Activated naive CD4-positive, alpha-beta T cell treated with Interleukin-2 at 50 U/mL for 16 hours (primary cell): ENCODE data around the gene GHITM.
"Not testable (repeated sequence)": the region's sequence is repeated elsewhere in the genome, so short reads cannot be mapped to it uniquely, and the experiment has no call there.

ENCODE experiments used
- DNase-seq: peaks from one replicate; pipeline ENCODE4 v3.0.0-alpha.2; 2020

GHITM gene

DNA sequence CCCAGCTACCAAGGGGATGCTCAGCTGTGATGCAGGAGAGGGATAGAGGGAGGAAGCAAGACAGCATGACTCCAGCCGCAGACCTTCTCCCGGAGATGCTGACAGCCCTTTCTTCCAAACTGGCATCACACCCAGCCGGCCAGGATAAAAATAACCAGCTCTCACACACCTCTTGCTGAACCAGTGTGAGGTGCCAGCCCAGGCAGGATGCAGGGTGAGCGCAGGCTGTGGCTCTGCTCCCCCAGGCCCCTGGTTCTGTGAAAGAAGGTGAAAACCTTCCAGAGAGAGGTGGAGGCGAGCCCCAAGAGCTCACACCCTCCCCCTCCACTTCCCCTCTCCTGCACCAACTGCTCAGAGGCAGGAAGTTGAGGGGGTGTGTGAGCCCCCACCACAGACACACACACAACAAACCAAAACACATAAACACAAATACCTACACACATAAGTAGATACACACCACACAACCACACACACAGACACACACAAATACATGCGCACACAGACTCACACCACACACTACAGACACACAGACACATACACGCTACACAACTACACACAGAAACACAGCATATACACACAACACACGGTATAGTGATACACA is 38.3 kb downstream of the GHITM start:
- DNase-seq: no peak

DNA sequence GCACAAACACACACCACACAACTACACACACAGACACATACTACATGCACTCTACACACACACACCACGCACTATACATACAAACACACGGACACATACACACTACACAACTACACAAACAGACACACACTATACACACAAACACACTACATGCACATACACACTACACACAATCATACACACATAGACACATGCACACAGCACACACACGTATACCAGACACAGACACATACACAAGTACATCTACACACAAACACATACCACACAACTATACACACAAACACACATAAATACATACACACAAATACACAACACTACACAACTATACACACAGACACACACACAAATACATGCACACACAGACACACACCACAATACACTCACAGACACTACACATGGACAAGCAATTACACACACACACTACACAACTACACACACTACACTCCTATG is 38.9 kb downstream of the GHITM start:
- DNase-seq: no peak

DNA sequence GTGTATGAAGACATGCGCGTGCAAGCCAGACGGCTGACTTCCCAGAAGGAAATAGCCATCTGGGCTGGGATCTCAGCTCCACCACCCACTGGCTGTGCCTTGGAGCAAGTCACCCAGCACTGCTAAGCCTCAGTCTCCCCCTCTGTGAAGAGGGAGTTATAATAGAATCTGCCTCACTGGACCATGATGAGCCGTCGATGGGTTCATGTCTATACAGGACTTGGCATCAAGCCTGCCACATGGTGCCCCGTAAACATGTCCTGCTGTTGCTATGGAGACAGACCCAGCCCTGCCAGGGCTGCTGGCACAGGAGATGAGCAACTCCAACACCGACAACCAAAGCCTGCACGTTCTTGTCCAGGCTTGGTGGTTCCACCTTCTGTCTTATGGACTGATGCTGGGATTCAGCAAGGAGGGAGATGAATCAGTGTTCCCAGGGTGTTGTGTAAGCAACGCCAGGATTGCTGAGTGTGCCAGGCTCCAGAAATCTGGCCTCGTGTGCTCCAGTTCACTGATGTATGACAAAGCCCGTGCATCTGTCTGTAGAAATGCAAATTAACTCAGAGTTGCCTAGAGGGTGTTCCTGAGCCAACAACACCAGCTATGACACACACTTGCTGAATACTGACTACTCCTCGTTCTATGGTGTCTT is 39.9 kb downstream of the GHITM start:
- DNase-seq: no peak

DNA sequence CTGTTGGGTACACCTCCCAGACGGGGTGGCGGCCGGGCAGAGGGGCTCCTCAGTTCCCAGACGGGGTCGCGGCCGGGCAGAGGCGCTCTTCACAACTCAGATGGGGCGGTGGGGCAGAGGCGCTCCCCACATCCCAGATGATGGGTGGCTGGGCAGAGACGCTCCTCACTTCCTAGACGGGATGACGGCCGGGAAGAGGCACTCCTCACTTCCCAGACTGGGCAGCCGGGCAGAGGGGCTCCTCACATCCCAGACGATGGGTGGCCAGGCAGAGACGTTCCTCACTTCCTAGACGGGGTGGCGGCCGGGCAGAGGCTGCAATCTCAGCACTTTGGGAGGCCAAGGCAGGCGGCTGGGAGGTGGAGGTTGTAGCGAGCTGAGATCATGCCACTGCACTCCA is 41.1 kb downstream of the GHITM start:
- DNase-seq: not testable (repeated sequence)

DNA sequence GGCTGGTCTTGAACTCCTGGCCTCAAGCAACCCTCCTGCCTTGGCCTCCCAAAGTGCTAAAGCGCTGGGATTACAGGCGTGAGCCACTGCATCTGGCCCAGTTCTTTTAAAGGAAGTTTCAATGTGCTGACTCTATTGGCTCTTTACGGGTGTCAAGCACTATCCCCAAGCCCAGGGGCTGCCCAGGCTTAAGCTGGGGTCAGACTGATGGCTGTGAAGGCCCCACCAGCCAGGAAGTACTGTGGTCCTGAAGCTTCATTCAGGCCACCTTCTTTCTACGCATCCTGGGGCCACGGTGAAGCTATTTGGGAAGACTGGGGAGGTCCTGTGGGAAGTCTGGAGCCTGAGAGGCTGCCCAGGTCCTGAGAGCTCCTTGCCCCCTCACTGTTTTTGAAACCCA is 42.3 kb downstream of the GHITM start:
- DNase-seq: no peak

DNA sequence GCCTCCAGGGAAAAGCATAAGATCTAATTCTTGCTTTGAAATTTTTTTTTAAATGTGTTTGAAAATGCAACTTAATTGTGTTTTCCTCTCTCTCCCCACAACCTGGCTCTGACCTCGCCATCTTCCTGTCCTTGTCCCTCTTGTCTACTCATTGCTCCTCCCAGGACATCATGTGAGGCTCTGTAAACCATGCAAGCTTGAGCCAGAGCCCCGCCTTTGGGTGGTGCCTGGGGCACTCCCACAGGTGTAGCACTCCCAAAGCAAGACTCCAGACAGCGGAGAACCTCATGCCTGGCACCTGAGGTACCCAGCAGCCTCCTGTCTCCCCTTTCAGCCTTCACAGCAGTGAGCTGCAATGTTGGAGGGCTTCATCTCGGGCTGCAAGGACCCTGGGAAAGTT is 45.2 kb downstream of the GHITM start:
- no peak for DNase-seq

DNA sequence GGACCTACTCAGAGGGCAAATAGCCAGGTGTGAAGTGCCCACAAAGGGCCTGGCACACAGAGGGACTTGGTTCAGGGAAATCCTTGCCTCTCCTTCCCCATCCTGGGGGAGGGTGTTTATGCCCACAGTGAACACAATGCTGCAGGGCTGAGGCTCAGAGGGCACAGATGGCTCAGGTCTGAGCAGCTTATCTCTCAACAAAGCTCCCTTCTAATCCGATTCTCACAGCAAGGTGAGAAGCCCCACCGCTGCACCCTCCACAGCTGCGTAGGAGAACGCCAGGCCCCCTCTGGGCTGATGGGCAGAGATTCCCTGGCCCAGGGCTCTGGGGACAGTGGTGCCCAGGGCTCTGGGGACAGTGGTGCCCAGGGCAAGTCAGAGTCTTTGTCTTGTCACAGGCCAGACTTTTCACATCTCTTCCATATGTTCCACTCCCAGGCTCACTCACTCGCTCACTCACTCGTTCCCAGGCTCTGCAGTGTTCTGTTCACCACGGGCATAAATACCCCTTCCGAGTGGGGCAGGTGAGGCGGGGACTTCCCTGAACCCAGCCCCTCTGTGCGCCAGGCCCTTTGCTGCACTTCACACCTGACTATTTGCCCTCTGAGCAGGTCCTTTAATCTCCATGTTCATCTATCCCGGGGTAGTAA is 46.3 kb downstream of the GHITM start:
- DNase-seq: no peak

DNA sequence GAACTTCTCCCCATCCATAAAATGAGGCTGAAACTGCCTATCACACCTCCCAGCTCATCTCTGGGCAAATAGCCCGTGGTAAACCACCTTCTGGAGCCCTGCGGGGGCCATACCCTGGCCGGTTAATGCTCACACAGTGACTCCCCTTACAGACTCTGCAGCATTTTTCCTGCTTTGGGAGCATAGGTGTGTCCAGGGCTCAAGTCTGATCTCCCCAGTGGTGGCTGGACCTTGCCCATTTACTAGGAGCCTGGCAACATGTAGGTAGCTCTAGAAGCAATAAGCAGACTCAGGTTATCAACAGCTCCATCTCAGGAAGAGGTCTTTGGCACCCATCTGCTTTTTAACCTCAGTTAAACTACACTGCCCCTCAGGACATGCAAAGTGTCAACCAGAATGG is 49.5 kb downstream of the GHITM start:
- DNase-seq: no peak

DNA sequence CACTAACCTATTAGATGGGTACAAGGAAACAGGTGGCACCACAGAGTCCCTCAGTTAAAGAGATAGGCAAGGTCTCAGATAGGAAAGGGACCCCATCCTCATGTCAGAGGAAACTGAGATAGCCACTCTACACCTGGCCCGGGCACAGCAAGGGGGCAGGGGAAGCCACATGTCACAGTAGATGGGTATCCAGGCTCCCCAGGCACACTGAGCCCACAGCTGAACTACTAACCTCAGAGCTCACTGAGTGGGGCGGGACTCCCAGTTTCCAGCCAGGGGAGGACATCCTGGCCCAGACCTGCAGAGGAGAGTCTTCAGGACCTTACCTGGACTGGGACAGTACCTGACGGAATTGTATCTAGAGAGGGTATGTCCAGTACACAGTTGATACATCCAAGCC is 51.3 kb downstream of the GHITM start:
- DNase-seq: no peak

DNA sequence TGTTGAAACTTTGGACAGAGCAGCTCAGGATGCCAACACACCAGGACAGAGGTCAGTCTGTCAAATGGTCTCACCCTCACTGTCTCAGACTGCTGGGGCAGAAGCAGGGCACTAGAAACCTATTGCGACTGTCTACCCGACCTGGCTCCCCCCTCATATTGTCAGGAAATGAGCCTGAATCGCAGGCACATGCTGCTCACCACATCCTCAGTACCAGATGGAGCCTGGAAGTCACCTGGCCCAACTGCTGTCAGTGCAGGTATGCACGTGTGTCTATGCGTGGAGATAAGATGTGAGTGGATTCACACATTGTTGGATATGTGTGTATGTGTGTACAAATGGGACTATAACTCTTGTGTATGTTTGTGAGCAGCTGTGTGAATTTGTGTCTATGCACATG is 51.8 kb downstream of the GHITM start:
- no peak for DNase-seq

DNA sequence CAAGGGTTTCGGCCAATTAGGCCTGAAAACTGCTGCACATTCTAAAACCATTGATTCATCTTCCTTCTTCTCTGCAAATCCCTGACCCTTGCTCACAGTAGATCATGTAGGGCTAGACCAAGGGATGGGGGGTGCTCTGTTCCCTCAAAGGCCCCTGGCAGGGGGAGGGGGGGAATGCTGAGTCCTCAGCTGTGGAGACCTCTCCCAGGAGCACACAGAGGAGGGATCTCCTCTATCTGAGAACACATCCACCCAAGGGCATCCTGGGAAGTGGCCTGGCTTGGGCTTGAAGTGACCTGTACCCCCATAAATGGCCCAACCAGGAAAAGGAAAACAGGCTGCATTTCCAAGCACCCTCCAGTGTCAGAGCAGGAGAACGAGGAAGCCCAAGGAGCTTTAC is 54.0 kb downstream of the GHITM start:
- DNase-seq: no peak

DNA sequence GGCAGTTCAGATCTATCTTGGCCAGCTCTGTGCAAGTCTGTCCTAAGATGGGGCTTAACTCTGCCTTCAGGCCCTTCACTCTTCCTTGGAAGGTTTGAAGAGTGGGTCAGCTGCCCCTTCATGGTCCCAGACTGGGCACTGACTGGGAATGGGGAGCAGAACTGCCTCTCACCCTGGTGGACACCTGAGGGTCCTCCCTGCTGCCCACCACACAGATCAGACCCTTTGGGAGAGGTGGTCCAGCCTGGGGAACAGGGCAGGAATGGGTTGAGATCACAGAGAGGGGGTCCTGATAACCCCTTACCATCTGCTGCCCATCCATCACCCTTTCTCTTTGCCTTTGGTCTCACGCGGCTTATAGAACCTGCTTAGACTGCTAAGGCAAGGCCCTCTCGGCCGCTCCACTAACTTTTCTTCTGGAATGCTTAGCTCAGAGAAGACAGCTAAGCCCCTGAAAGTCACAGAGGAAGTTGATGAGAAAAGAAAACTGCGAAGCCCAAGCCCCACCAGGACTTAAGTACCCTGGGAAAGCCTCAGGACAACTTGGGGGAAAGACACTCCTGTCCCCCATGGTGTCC is 54.6 kb downstream of the GHITM start:
- DNase-seq: no peak

DNA sequence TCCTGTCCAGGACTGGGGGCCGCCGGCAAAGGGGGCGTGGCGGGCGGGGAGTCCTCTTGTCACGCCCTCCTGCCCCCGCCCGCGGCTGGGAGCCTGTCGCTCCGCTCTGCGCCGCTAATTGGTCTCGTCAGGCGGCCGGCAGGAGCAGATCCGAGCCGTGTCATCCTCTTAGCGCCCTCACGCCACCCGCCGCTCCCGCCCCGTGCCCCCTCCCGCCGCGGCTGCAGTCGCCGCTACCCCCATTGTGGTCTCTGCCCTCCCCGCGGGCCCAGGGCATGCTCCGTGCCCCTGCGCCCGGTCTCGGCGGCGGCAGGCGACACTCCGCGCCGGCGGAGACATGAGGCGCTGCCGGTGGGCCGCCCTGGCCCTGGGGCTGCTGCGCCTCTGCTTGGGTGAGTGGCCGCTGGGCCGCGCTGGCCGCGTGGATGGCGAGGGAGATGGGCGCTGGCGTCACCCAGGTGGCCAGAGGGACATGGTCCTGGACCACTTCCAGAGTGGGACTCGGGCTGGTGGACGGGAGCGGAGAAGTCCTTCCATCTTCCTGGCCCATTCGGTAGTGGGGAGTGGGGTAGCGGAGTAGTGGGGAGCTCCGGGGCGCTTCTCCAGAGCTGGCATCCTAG is 55.2 kb downstream of the GHITM start, which contains the start of gene CDHR1:
Gene CDHR1 (plus strand): TSS at position 114 of the 620 bp plus-strand sequence. CDS start 224 bp downstream, at position 338.
- peak; percentile 29 for DNase-seq

DNA sequence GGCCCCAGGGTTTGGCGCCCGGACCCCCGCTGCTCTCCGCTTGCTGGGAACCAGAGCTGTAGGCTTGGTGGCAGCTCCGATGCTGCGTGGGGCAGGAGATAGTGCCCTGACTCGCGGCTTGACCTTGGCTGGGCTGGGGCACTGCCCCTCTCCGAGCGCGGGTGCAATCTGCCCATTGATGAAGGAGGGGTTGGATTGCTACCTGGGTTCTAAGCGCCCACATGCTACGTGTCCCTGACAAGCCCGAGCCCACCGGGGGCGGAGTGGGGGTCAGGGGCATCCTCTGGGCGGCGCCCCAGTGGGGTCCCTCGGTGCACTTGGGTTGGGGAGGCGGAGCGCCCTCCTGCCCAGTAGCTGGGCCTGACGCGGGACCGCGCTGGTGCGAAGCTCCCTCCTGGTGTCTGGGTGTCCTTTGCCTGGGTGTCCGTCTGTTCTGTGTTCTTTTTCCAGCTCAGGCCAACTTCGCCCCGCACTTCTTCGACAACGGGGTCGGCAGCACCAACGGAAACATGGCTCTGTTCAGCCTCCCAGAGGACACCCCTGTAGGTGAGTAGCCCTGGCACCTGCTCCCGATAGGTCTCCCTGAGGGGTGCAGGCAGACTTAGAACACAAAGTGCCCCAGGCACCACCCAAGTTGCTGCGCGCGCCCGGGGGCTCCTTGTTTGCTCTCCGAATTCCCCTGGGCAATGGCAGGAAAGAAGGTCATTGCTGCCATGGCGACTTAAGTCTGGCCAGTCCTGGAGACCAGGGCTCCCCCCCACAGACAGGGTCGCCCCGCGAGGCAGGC is 55.9 kb downstream of the GHITM start:
- DNase-seq: no peak

DNA sequence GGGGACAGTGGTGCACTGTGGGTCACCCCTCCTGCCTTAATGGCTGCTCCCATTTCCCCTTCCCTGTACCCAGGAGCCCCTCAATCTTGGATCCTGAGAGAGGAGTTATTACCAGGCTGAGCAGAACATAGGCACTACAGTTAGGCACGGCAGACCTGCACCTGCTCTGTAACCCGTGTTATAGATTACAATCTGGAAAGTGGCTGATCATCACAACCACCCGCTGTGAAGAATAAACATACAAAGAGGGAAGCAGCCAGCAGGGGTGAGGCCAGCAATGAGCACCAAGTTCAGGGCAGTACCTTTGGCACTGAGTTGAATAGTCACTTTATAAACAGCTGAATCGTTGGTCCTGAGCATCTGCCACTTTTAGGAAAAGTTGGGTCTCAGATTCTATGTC is 56.8 kb downstream of the GHITM start:
- DNase-seq: no peak

DNA sequence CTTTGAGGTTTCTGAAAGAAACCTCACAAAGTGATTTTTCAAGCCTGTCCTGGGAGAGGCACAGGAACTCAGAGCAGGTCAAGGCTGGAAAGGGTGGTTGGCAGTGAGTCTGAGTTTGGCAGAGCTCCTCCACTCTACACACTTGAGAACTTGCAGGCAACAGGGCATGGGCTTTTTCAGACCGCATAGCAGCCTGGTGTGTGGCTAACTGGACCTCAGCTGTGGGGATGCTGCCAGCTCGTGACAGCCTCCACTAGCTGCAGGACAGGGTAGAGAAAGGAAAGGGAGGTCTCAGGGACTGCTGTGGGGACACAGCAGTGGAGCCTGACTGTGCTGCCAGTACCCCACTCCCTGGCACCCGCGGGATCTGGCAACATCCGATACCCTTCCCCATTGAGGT is 57.6 kb downstream of the GHITM start:
- no peak for DNase-seq

DNA sequence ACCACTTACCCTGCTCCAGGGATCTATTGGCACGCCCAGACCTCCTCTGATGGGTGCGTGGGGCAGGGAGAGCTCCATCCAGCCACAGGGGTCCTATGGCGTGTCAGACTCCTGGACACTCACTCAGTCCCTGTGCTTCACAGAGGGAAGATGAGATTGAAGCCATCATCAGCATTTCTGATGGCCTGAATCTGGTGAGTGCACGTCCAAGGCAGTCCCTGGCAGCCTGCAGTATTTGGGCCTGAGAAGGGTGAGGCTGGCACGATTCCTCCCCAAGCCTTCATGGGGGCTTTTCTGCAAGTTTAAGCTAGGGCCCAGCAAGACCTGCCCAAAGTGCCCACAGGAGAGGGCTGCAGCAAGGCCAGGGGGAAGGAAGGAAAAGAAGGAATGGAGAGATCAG is 58.3 kb downstream of the GHITM start:
- DNase-seq: no peak

DNA sequence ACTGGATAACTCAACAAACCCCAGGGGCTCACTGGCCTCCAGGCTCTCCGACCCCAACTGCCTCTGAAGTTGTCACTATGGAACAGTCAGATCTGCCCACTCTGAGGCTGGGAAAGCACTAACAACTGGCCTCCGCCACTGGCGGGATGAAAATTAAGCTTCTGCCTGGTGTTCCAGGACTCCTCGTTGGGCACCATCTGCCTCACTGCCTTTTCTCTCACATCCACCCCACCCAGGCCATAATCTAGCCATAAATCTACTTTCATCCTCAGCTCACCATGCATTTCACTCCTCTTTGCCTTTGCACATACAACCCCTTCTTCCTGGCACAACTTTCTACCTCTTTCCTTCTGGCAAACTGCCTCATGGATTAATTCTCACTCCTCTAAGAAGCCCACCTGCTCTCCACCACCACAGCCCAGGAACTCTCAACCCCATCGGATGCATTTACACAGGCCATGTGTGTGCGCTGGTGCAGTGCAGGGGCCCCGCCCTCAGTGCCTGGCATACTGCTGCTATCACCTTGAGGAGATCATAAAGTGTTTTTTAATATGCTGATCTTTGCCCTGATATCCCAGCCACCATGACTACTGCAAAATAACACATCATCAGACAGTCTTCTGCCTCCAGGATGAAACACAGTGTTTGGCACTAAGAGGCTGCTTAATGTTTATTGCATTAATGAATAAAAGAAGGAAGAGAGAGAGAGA is 59.1 kb downstream of the GHITM start:
- no peak for DNase-seq

DNA sequence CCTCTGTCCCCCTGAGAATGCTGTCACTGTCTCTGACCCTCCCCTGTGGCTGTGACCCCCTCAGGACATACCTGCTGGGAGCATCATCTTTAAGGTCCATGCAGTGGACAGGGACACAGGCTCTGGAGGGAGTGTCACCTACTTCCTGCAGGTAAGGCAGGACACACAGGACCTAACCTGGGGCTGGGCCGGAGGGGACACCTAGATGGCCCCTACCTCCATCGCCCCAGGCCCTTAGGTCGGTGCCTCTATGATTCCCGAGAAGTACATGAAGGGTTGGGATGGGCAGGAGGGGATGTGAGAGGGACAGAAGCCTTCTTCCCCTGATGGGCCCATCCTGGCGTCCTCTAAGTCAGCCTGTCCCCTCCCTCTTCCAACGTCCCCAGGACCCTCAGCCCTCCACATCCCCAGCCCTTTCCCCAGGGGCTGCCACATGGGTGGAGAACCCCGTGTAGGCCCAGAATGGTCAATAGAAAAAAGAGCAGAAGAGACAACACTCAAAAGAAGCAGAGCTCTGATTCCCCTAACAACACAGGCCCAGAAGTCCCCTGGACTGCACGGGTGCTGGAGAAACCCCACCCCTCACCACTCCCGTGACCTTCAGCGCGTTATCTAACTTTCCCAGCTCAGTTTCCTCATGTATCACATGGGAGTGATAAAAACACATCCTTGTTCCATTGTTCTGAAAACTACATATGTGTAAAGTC is 61.4 kb downstream of the GHITM start:
- no peak for DNase-seq

DNA sequence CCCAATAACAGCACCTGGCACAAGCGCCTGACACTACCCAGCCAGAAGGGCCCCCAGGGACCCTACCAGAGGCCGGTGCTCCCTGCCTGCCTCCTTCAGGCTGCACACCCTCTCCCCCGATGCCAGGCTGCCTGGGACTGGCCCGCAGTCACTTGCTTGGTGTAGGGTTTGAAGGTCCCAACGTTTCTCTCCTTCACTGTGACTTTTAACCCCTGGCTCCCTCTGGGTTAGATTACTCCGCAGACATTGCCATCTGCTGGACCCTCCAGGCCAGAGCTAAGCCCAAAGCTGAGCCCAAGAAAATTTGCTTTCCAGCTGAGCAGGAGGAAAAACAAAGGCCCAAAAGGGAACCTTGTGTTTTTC is 61.9 kb downstream of the GHITM start:
- no peak for DNase-seq

DNA sequence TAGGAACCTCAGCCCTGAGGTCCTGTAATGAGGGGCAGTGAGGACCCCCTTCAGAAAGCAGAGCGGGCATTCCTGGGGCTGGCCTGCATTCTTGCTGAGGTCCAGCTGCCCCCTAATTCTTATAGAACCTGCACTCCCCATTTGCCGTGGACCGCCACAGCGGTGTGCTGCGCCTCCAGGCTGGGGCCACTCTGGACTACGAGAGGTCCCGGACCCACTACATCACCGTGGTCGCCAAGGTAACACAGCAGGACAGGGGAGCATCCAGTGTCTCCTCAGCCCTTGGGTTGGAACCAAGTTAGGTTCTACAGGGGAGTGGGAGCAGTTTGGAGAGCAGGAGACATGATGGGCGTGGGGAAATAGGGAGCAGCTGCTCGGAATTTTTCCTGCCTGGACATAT is 62.4 kb downstream of the GHITM start:
- no peak for DNase-seq

DNA sequence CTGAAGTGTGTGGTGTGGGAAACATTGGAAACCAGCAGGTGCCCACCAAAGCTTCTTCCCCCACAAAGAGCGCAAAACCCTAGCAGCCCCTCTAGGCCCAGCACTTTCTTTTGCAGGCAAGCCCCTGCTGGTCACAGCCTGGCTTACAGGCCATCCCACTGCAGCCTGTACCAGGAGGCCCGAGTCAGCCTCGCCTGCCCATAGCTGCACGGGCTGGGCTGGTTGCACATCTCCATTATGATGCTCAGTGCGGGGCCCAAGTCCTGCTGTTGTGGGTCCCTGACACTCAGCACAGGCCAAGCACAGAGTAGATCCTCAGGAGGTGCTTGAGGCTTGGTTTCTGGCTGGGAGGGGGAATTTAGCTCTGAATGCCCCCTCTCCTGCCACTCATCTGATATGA is 63.0 kb downstream of the GHITM start:
- no peak for DNase-seq
